Transverse colon (tissue), 4 donors: ENCODE data around the gene CYFIP2. TPM values are rescaled to one million over a fixed set of nuclear protein-coding genes. Genes with fewer than 3 reads are reported as not detected.

ENCODE experiments used
- DNase-seq: peaks from one replicate; pipeline ENCODE4 v3.0.0-alpha.2; 2019
- H3K27ac ChIP-seq, 4 donors: fragments of 200-600 bp; sonication (generic); 2 replicates each; pipeline ENCODE4 v1.5.1; 2016 to 2018; ENCODE audit warnings: inconsistent platforms in 4 of 4
- H3K27me3 ChIP-seq: fragments of 200-600 bp; sonication (generic); 2 replicates; pipeline ENCODE4 v1.5.1; 2017; ENCODE audit warnings: inconsistent platforms
- H3K36me3 ChIP-seq, 4 donors: fragments of 200-600 bp; sonication (generic); 2 replicates each; pipeline ENCODE4 v1.5.1; 2017 to 2019; ENCODE audit warnings: inconsistent platforms in 4 of 4
- H3K4me1 ChIP-seq, 4 donors: fragments of 200-600 bp; sonication (generic); 2 replicates each; pipeline ENCODE4 v1.5.1; 2017 to 2020; ENCODE audit warnings: inconsistent platforms in 4 of 4
- H3K4me3 ChIP-seq, 4 donors: fragments of 200-600 bp; sonication (generic); 1 replicate in 1 of 4; 2 replicates in 3 of 4; pipeline versions ENCODE4 v1.5.1 to v1.6.1; 2017 to 2019; ENCODE audit warnings: inconsistent platforms in 4 of 4
- H3K9me3 ChIP-seq, 2 donors: fragments of 200-600 bp; sonication (generic); 2 replicates each; pipeline ENCODE4 v1.5.1; 2017 to 2019; ENCODE audit warnings: inconsistent platforms in 2 of 2
- CTCF ChIP-seq, 5 experiments: fragments of 200-600 bp in 3 of 5; fragments of 450-650 bp in 2 of 5; sonication (generic) in 3 of 5; IDR thresholded peaks; 1 replicate in 2 of 5; 2 replicates in 3 of 5; pipeline ENCODE4 v1.5.1; 2016 to 2017; ENCODE audit warnings: antibody characterized with exemption in 5 of 5, inconsistent platforms in 3 of 5, mild to moderate bottlenecking in 2 of 5, moderate library complexity in 1 of 5
- EP300 ChIP-seq: sonication (generic); formaldehyde crosslinking; IDR thresholded peaks from one replicate; pipeline ENCODE4 v1.6.1; 2017; ENCODE audit warnings: antibody characterized with exemption, low read depth
- POLR2A ChIP-seq: fragments of 450-650 bp; IDR thresholded peaks from one replicate; pipeline ENCODE4 v1.6.1; 2016; ENCODE audit warnings: antibody characterized with exemption, mild to moderate bottlenecking, moderate library complexity
- POLR2AphosphoS5 ChIP-seq, 3 donors: sonication (generic); formaldehyde crosslinking; IDR thresholded peaks; one replicate each; pipeline ENCODE4 v1.6.1; 2016; ENCODE audit warnings: antibody characterized with exemption in 3 of 3
- WGBS, 2 donors: methylation state at CpG; one replicate each; pipeline ENCODE4 v1.1.5; 2018; ENCODE audit warnings: low coverage in 1 of 2; 5-methylcytosine and 5-hydroxymethylcytosine counted together
- in situ Hi-C, 4 donors: fragments of 200-750 bp; cut with MboI; loops; one replicate each; pipeline versions ENCODE4 v1.15.0 to v1.15.1; 2017; ENCODE audit warnings: low sequenced_read_pairs in 3 of 4, low pct_ligation_motif_present in 1 of 4, low pct_unique_long_range_greater_than_20kb in 1 of 4
- intact Hi-C: fragments of 100-400 bp; cut with DNase I; formaldehyde crosslinking; loops from one replicate; pipeline ENCODE4 v1.15.1; 2023; ENCODE audit warnings: low total_unique reads
- total RNA-seq, 4 donors: library from RNA; depleted of rRNA; stranded (reverse); fragments of >200 nt; gene quantifications; one replicate each; pipeline ENCODE4 v1.1.0, GENCODE V29; 2016

CYFIP2 gene
- total RNA-seq, 4 donors from 2014 or later, result 34.0 to 134 (median 41.6) TPM

DNA sequence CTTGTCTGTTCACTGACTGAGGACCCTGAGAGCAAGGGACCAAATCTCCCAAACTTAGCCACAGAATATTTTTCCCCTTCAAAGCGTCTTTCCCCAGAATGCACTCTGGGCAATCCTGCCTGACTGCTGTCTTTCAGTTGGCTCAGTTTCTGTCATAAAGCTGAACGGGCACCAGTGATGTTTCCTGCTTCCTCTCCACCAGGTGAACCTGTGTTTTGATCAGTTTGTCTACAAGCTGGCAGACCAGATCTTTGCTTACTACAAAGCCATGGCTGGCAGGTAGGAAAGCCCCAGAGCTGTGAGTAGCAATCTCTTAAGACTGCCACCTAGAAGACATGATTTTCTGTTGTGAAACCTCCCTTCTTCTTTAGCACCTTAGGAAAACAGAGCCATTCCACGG is 61.8 kb downstream of the CYFIP2 start:
- in situ Hi-C loops (loop anchor here (5.0 to 25.0 kb wide), 4 partner anchors 147 to 410 kb away; partner anchors contain the start of genes LSM11 (in 1 of the 4) and THG1L (in 1 of the 4)), intact Hi-C loops (loop anchor here (5.0 to 10.0 kb wide), 2 partner anchors 247 to 395 kb away; partner anchors contain the start of gene ADAM19)
- 46% methylated on average over 3 of the region's 3 CpGs; no CpG with 5 or more reads in 1 of the 2 donors for WGBS, 2 donors
- H3K9me3 ChIP-seq, result no peaks in the 10 kb centered on the region
- H3K4me1 ChIP-seq, result peaks cover 0 to 9% (median 5%) of the 10 kb centered on the region in 4 donors
- no peak for DNase-seq
- H3K36me3 ChIP-seq, result no peaks in the 10 kb centered on the region
- peak overlapping the region in 2 of 4 donors; percentile 8 to 12 for H3K4me3 ChIP-seq
- no peaks in the 10 kb centered on the region for H3K27me3 ChIP-seq
- TF ChIP-seq POLR2AphosphoS5 (IDR thresholded peaks at IDR 0.05), result no peak
- no peak for TF ChIP-seq EP300
- TF ChIP-seq POLR2A, result no peak
- TF ChIP-seq CTCF (IDR thresholded peaks at IDR 0.05), result no peak
- peak overlapping the region; percentile 4 to 70 (median 25) for H3K27ac ChIP-seq

DNA sequence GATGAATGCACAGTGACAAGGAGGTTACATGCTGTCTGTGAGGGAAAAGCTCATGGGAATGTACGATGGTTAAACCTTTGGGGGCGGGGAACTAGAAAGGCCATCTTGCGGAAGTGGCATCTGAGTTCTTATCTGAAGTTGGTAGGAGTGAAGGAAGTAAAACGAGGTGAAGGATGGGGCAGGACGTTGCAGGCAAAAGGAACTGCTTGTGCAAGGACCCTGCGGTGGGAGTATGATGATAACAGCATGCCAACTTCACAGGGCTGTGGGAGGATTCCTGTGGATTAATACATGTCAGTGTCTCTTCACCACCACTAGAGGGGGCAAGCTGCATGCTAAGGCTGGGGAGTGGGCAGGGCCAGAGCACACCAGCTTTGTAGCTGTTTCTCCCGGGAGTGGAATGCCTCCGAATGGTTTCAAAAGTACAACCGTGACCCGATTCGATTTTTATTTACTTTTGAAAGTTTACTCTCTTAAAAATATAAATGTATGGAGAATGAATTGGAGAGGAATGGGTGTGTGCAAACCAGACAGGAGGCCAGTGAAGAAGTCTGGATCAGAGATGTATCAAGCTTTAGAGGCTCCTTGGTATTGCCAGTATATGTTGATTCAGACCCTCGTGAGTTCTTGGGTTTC is 62.5 kb downstream of the CYFIP2 start:
- intact Hi-C loops, result loop anchor here (5.0 to 10.0 kb wide), 2 partner anchors 246 to 394 kb away; partner anchors contain the start of gene ADAM19
- Histone ChIP-seq H3K27me3 (no peaks in the 10 kb centered on the region), H3K4me1 (peaks cover 0 to 9% (median 5%) of the 10 kb centered on the region in 4 donors), H3K36me3 (no peaks in the 10 kb centered on the region), H3K4me3 (peak overlapping the region in 3 of 4 donors; percentile 8 to 12 (median 11)), H3K9me3 (no peaks in the 10 kb centered on the region), H3K27ac (peak overlapping the region; percentile 4 to 70 (median 25))
- in situ Hi-C loops, result loop anchor here (5.0 to 25.0 kb wide), 4 partner anchors 146 to 409 kb away; partner anchors contain the start of genes LSM11 (in 1 of the 4) and THG1L (in 1 of the 4)
- WGBS, 2 donors, result 18 to 40% methylated on average over 5 to 12 of the region's 12 CpGs
- DNase-seq, result peak; percentile 58
- TF ChIP-seq POLR2AphosphoS5 (IDR thresholded peaks at IDR 0.05) (no peak), CTCF (IDR thresholded peaks at IDR 0.05) (peak; percentile 86 to 92 (median 90))

DNA sequence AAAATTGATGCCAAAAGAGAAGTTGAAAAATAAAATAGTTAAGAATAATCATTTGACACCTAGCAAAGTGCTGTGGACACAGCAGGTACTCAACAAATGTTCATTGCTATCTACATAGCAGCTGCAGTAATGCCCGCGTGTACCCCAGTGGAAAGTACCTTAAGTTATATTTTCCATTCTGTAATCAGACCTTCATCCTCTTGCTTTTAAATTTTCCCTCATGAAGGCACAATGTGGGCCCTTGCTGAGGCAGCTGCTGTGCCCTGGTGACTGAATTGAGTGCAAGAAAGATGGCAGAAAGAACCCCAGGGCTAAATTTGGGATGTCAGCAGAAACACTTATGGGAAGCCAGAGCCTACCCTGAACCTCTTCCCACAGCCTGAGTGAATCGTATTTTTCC is 65.9 kb downstream of the CYFIP2 start:
- no peaks in the 10 kb centered on the region for H3K36me3 ChIP-seq
- H3K27ac ChIP-seq, result no peak overlapping the region
- peaks cover 0 to 9% (median 5%) of the 10 kb centered on the region in 4 donors for H3K4me1 ChIP-seq
- WGBS, 2 donors, result 81 to 90% methylated on average over 3 of the region's 3 CpGs
- TF ChIP-seq CTCF (IDR thresholded peaks at IDR 0.05) (no peak), EP300 (no peak), POLR2AphosphoS5 (IDR thresholded peaks at IDR 0.05) (no peak), POLR2A (no peak)
- H3K4me3 ChIP-seq, result no peak overlapping the region
- intact Hi-C loops (no loop called here), in situ Hi-C loops (loop anchor here (10.0 to 25.0 kb wide), 4 partner anchors 143 to 413 kb away; partner anchors contain the start of genes LSM11 (in 2 of the 4) and THG1L (in 1 of the 4))
- H3K27me3 ChIP-seq, result no peaks in the 10 kb centered on the region
- no peak for DNase-seq
- no peaks in the 10 kb centered on the region for H3K9me3 ChIP-seq

- DNase-seq, result no peak
- intact Hi-C loops, result no loop called here
- WGBS, 2 donors, result 75 to 79% methylated on average over 1 to 8 of the region's 8 CpGs
- TF ChIP-seq POLR2AphosphoS5 (IDR thresholded peaks at IDR 0.05) (no peak), EP300 (no peak), POLR2A (no peak), CTCF (IDR thresholded peaks at IDR 0.05) (no peak)
- Histone ChIP-seq H3K9me3 (no peaks in the 10 kb centered on the region), H3K4me3 (no peak overlapping the region), H3K27me3 (no peaks in the 10 kb centered on the region), H3K27ac (peak overlapping the region; percentile 5 to 49 (median 41)), H3K36me3 (no peaks in the 10 kb centered on the region), H3K4me1 (no peaks in the 10 kb centered on the region)
- in situ Hi-C loops, result loop anchor here (10.0 to 25.0 kb wide), 4 partner anchors 139 to 409 kb away; partner anchors contain the start of genes LSM11 (in 2 of the 4) and THG1L (in 1 of the 4)
These were observed 69.9 kb downstream of the CYFIP2 start for GRCh38 chr5:157335534-157336422.
